Measurements from ENCODE around the gene SFXN3. TPM values are rescaled to one million over a fixed set of nuclear protein-coding genes. Genes with fewer than 3 reads are reported as not detected.
A peak's percentile ranks its signal among the peaks of the same experiment; 100 is the strongest.

Gene SFXN3
- total and polyA plus RNA-seq, 2 experiments from 2014 or later = 93.6 to 102 TPM

GRCh38 chr10:101006593-101007098, 24.4 kb upstream of the SFXN3 start:
- Histone ChIP-seq H3K27ac (no peak overlapping the region), H2AFZ (no peak overlapping the region), H3K4me2 (no peak overlapping the region), H3K36me3 (replicated peaks; ENCODE audit: insufficient read depth, low read depth) (no peaks in the 10 kb centered on the region), H3K9me2 (replicated peaks; ENCODE audit: insufficient read depth) (no peaks in the 10 kb centered on the region), H3K4me3 (no peak overlapping the region), H4K20me1 (ENCODE audit: insufficient read depth, poor library complexity, severe bottlenecking) (peaks cover 8% of the 10 kb centered on the region), H3K9me3 (ENCODE audit: low read depth) (no peaks in the 10 kb centered on the region), H3K79me2 (peaks cover 34% of the 10 kb centered on the region), H3K4me1 (ENCODE audit: insufficient read depth) (peaks cover 5% of the 10 kb centered on the region), H3K27me3 (no peaks in the 10 kb centered on the region)
- DNase-seq (ENCODE audit: low spot score) = no peak
- WGBS (ENCODE audit: low lambda C conversion rate, missing lambda C conversion rate) = 91% methylated on average over 29 of the region's 33 CpGs
- TF ChIP-seq EZH2phosphoT487 (IDR thresholded peaks at IDR 0.05; ENCODE audit: low read depth, severe bottlenecking, unreplicated experiment) (no peak), CTCF (IDR thresholded peaks at IDR 0.05; ENCODE audit: poor library complexity) (no peak), EZH2 (IDR thresholded peaks at IDR 0.05; ENCODE audit: borderline replicate concordance) (no peak)

- H3K27me3 ChIP-seq = no peaks in the 10 kb centered on the region
- no peak overlapping the region for H3K4me3 ChIP-seq
- H3K79me2 ChIP-seq = peaks cover 28% of the 10 kb centered on the region
- no peak overlapping the region for H3K4me2 ChIP-seq
- H3K27ac ChIP-seq = peak overlapping the region; percentile 20
- no peak for DNase-seq (ENCODE audit: low spot score)
- no peak overlapping the region for H2AFZ ChIP-seq
- H3K36me3 ChIP-seq (replicated peaks; ENCODE audit: insufficient read depth, low read depth) = no peaks in the 10 kb centered on the region
- no peaks in the 10 kb centered on the region for H3K9me3 ChIP-seq (ENCODE audit: low read depth)
- TF ChIP-seq EZH2phosphoT487 (IDR thresholded peaks at IDR 0.05; ENCODE audit: low read depth, severe bottlenecking, unreplicated experiment) = no peak
- no peak for TF ChIP-seq CTCF (IDR thresholded peaks at IDR 0.05; ENCODE audit: poor library complexity)
- no peak for TF ChIP-seq EZH2 (IDR thresholded peaks at IDR 0.05; ENCODE audit: borderline replicate concordance)
- H4K20me1 ChIP-seq (ENCODE audit: insufficient read depth, poor library complexity, severe bottlenecking) = peaks cover 3% of the 10 kb centered on the region
- no peaks in the 10 kb centered on the region for H3K4me1 ChIP-seq (ENCODE audit: insufficient read depth)
- WGBS (ENCODE audit: low lambda C conversion rate, missing lambda C conversion rate) = 90% methylated on average over 11 of the region's 11 CpGs
- no peaks in the 10 kb centered on the region for H3K9me2 ChIP-seq (replicated peaks; ENCODE audit: insufficient read depth)
Measured at GRCh38 chr10:101007099-101007711, 23.8 kb upstream of the SFXN3 start.

- Histone ChIP-seq H3K27ac (no peak overlapping the region), H3K9me2 (replicated peaks; ENCODE audit: insufficient read depth) (no peaks in the 10 kb centered on the region), H3K4me3 (no peak overlapping the region), H2AFZ (no peak overlapping the region), H4K20me1 (ENCODE audit: insufficient read depth, poor library complexity, severe bottlenecking) (no peaks in the 10 kb centered on the region), H3K27me3 (no peaks in the 10 kb centered on the region), H3K79me2 (peaks cover 19% of the 10 kb centered on the region), H3K4me1 (ENCODE audit: insufficient read depth) (peaks cover 3% of the 10 kb centered on the region), H3K4me2 (no peak overlapping the region), H3K9me3 (ENCODE audit: low read depth) (no peaks in the 10 kb centered on the region), H3K36me3 (replicated peaks; ENCODE audit: insufficient read depth, low read depth) (no peaks in the 10 kb centered on the region)
- 75% methylated on average over 13 of the region's 13 CpGs for WGBS (ENCODE audit: low lambda C conversion rate, missing lambda C conversion rate)
- DNase-seq (ENCODE audit: low spot score) = no peak
- TF ChIP-seq EZH2phosphoT487 (IDR thresholded peaks at IDR 0.05; ENCODE audit: low read depth, severe bottlenecking, unreplicated experiment) (no peak), CTCF (IDR thresholded peaks at IDR 0.05; ENCODE audit: poor library complexity) (no peak)
Measured at GRCh38 chr10:101007915-101008822, 22.9 kb upstream of the SFXN3 start.
